Vagina (tissue), 2 donors: ENCODE results near the gene ZNF827. TPM values are rescaled to one million over a fixed set of nuclear protein-coding genes. Genes with fewer than 3 reads are reported as not detected.

ENCODE experiments used
- DNase-seq, 2 donors: peaks; one replicate each; pipeline ENCODE4 v3.0.0-alpha.2; 2017; ENCODE audit errors: extremely low spot score in 2 of 2
- H3K27ac ChIP-seq: fragments of 200-600 bp; sonication (generic); one replicate; pipeline ENCODE4 v1.5.1; 2019
- H3K27me3 ChIP-seq: fragments of 200-600 bp; sonication (generic); one replicate; pipeline ENCODE4 v1.5.1; 2019
- H3K36me3 ChIP-seq, 2 donors: fragments of 200-600 bp; sonication (generic); one replicate each; pipeline ENCODE4 v1.5.1; 2017 to 2019
- H3K4me1 ChIP-seq: fragments of 200-600 bp; sonication (generic); one replicate; pipeline ENCODE4 v1.5.1; 2019
- H3K4me3 ChIP-seq, 2 donors: fragments of 200-600 bp; sonication (generic); 1 replicate in 1 of 2; 2 replicates in 1 of 2; pipeline ENCODE4 v1.5.1; 2016 to 2019
- H3K9me3 ChIP-seq: fragments of 200-600 bp; sonication (generic); one replicate; pipeline ENCODE4 v1.5.1; 2019
- POLR2A ChIP-seq, 2 donors: fragments of 450-650 bp; IDR thresholded peaks; one replicate each; pipeline ENCODE4 v1.6.1; 2017; ENCODE audit warnings: antibody characterized with exemption in 2 of 2, mild to moderate bottlenecking in 2 of 2, moderate library complexity in 2 of 2
- POLR2AphosphoS5 ChIP-seq, 2 donors: sonication (generic); formaldehyde crosslinking; IDR thresholded peaks; one replicate each; pipeline ENCODE4 v1.9.0; 2017; ENCODE audit warnings: antibody characterized with exemption in 2 of 2, mild to moderate bottlenecking in 2 of 2, low read depth in 1 of 2; ENCODE audit not compliant: insufficient read depth in 1 of 2
- intact Hi-C: fragments of 100-400 bp; cut with DNase I; formaldehyde crosslinking; loops from one replicate; pipeline ENCODE4 v1.15.1; 2023
- total RNA-seq: library from RNA; depleted of rRNA; stranded (reverse); fragments of >200 nt; gene quantifications from one replicate; pipeline ENCODE4 v1.2.3, GENCODE V29; 2016
- TF ChIP-seq, protein P1 (sequence below), 3 experiments: fragments of 450-650 bp in 2 of 3; fragments of 200-600 bp in 1 of 3; sonication (generic) in 1 of 3; IDR thresholded peaks; one replicate each; pipeline ENCODE4 v1.5.1; 2017 to 2019; ENCODE audit warnings: antibody characterized with exemption in 3 of 3, mild to moderate bottlenecking in 2 of 3, moderate library complexity in 2 of 3

Gene ZNF827
- total RNA-seq, 1 donor from 2014 or later, result 19.2 TPM

DNA sequence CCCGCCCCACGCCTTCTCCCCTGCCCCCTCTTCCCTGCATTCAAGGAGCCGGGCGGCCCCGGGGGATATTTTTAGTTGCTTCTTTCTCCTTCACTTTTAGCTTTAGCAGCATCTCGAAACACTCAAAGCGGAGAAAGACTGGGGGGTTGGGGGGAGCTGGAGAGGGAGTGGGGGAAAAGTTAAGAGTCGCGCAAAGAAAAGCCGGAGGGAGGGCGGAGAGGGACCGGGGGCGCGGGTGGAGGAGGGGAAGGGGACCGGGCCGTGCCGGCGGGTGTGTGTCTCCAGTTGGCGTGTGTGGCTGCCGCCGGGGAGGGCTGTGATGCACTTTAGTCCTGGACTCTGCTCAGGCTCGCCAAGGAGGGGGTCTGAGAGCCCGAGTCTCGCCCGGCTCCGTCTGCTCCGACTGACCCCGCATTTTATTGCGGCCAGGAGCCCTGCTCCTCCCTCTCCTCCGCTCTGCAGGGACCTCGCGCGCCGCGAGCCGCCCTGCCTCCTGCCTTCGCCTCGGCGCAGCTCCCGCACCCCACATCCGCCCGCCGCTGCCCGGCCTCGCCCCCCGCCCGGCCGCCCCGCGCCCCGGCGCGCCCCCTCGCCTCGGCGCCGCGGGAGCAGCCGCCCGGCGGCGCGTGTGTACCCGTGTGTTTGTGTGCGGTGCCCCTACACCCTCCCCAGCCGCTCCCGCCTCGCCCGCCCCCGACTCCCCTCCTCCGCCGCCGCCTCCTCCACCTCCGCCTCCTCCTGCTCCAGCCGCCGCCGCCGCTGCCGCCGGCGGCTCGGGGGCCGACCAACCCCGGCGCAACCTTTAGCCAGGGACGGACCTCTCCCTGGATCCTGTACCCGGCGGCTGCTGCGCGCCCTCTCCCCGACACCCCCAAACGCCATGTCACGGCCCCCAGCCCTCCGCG is 1.4 kb downstream of the ZNF827 start:
- DNase-seq, result no peak
- Histone ChIP-seq H3K27me3 (no peaks in the 10 kb centered on the region), H3K4me3 (peak overlapping the region; percentile 74 to 82), H3K4me1 (peaks cover 8% of the 10 kb centered on the region), H3K36me3 (no peaks in the 10 kb centered on the region), H3K27ac (peak overlapping the region; percentile 93), H3K9me3 (no peaks in the 10 kb centered on the region)
- peak in 1 of 2 donors; percentile 43 for TF ChIP-seq POLR2AphosphoS5 (IDR thresholded peaks at IDR 0.05; ENCODE audit: insufficient read depth in 1 of 2, low read depth in 1 of 2)
- peak in 1 of 2 donors; percentile 21 for TF ChIP-seq POLR2A (IDR thresholded peaks at IDR 0.05)
- TF ChIP-seq, protein P1, sequence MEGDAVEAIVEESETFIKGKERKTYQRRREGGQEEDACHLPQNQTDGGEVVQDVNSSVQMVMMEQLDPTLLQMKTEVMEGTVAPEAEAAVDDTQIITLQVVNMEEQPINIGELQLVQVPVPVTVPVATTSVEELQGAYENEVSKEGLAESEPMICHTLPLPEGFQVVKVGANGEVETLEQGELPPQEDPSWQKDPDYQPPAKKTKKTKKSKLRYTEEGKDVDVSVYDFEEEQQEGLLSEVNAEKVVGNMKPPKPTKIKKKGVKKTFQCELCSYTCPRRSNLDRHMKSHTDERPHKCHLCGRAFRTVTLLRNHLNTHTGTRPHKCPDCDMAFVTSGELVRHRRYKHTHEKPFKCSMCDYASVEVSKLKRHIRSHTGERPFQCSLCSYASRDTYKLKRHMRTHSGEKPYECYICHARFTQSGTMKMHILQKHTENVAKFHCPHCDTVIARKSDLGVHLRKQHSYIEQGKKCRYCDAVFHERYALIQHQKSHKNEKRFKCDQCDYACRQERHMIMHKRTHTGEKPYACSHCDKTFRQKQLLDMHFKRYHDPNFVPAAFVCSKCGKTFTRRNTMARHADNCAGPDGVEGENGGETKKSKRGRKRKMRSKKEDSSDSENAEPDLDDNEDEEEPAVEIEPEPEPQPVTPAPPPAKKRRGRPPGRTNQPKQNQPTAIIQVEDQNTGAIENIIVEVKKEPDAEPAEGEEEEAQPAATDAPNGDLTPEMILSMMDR (IDR thresholded peaks at IDR 0.05), result no peak
- intact Hi-C loops, result loop anchor here (5.0 to 10.0 kb wide), 2 partner anchors 52 to 205 kb away; no protein-coding TSS in a partner anchor

DNA sequence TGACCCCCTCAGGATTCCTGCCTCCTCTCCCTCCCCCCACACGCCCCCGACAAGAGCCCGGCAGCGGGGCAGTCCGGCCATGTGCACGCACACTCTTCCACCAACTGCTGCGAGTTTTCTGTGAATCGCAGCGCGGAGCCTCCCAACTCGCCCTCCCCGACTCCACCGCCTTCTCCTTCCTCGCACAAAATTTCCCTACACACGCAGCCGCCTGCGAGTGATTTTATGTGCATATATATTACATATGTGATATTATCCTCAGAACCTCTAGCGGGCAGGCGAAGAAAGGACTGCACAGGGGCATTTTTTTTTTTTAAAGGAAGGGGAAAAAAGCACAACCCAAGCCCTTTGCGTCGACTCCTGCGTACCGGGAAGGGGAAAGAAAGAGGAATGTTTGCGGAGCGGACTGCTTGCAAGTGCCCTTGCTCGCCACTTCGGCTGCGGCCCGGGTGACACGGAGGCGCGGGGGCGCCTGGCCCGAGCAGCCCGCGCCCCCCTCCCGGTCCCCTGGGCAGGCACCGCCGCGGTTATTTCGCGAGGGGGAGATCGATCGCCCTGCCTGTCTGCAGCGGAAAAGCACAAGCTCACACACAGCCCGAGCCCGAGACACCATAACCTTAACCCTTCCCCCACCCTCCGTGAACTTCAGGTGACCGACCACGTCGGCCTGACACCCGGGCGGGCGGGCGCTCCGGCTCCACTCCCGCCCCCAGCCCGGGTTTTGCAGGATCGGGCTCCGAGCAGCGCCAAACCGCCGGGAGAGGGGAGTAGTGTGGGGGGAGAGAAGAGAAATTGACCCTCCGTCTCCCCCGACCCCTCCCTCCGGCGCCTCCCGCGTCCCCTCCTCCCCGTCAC is 2.3 kb downstream of the ZNF827 start:
- peak overlapping the region; percentile 93 for H3K27ac ChIP-seq
- no peaks in the 10 kb centered on the region for H3K36me3 ChIP-seq
- intact Hi-C loops, result loop anchor here (5.0 to 10.0 kb wide), 2 partner anchors 52 to 204 kb away; no protein-coding TSS in a partner anchor
- no peaks in the 10 kb centered on the region for H3K27me3 ChIP-seq
- no peak for DNase-seq
- peak overlapping the region; percentile 74 to 82 for H3K4me3 ChIP-seq
- no peak for TF ChIP-seq POLR2A (IDR thresholded peaks at IDR 0.05)
- TF ChIP-seq POLR2AphosphoS5 (IDR thresholded peaks at IDR 0.05; ENCODE audit: insufficient read depth in 1 of 2, low read depth in 1 of 2), result no peak
- TF ChIP-seq, protein P1 (IDR thresholded peaks at IDR 0.05), result no peak
- H3K4me1 ChIP-seq, result peaks cover 8% of the 10 kb centered on the region
- H3K9me3 ChIP-seq, result no peaks in the 10 kb centered on the region

DNA sequence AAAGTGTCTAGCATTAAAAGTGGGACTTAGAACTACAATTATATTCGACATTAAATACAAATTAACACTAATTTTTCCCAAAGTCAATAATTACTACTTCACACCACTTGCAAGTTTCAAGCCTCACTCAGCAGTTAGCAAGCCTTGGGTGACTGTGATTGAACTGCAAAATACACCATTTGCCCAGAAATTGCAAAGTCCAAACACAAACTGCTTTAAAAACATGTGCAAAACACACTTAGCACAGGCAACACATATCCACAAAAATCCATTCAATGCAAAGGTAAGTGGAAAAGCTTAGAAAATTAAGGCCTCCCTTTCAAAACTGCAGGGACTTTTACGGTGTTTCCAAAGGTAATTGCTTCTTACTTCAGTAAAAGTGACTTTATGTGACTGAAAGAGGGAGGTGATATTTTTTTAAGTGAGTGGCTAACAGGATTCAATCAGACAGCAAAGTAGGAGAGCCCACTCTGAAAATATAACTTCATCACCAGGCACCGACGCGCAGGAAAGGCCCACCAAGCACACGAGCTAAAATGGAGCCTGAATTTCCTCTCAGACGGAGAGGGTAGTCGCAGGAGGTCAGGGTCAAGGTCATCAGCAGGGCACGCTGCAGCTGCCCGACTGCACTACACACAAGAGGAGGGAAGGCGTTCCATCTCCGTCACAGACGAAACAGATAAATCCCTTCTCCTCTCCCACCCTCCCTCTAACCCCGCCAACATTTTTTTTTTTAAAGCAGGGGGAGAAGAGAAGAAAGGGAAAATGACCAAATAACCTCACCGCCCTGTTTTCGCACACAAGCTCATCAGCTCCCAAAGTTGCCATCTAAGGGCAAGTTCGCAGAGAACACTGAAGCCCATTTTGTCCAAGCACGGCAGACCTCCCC is 3.1 kb downstream of the ZNF827 start:
- H3K27me3 ChIP-seq, result no peaks in the 10 kb centered on the region
- intact Hi-C loops, result loop anchor here (5.0 to 10.0 kb wide), 2 partner anchors 51 to 203 kb away; no protein-coding TSS in a partner anchor
- H3K4me1 ChIP-seq, result peaks cover 8% of the 10 kb centered on the region
- H3K9me3 ChIP-seq, result no peaks in the 10 kb centered on the region
- TF ChIP-seq, protein P1 (IDR thresholded peaks at IDR 0.05), result no peak
- TF ChIP-seq POLR2A (IDR thresholded peaks at IDR 0.05), result no peak
- no peak for TF ChIP-seq POLR2AphosphoS5 (IDR thresholded peaks at IDR 0.05; ENCODE audit: insufficient read depth in 1 of 2, low read depth in 1 of 2)
- H3K27ac ChIP-seq, result peak overlapping the region; percentile 93
- no peak for DNase-seq
- H3K36me3 ChIP-seq, result no peaks in the 10 kb centered on the region
- H3K4me3 ChIP-seq, result peak overlapping the region; percentile 74 to 82

DNA sequence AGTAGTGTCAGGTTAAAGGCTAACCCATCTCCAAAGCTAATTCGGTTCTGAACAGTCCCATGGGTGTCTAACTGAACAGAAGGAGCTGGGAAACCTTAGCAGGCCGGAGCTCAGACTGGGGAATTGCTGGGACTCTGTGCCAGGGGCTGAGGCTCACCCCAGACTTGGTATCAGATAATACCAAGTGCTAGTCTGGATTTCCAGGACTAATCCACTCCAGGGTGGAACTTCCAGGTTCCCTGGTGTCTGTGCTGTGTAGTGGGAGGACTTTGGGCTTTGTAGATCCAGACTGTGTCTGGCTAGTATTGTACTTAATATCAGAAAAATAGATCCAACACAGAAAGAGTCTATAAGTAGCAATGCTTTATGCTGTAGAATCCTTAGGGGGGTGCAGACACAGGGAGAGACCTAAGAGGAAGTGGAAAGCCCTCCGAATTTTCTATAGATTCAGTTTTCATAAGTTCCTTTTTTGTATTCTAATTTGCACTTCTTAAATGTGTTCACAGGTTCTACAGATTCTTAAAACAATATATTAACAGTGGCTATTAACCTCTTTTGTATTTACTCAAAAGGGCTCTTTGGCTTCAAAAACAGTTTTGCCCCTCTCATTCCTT is 4.1 kb downstream of the ZNF827 start:
- Histone ChIP-seq H3K27ac (no peak overlapping the region), H3K9me3 (no peaks in the 10 kb centered on the region), H3K4me1 (peaks cover 8% of the 10 kb centered on the region), H3K4me3 (no peak overlapping the region), H3K27me3 (no peaks in the 10 kb centered on the region), H3K36me3 (no peaks in the 10 kb centered on the region)
- DNase-seq, result no peak
- no peak for TF ChIP-seq POLR2A (IDR thresholded peaks at IDR 0.05)
- no peak for TF ChIP-seq POLR2AphosphoS5 (IDR thresholded peaks at IDR 0.05; ENCODE audit: insufficient read depth in 1 of 2, low read depth in 1 of 2)
- TF ChIP-seq, protein P1 (IDR thresholded peaks at IDR 0.05), result no peak
- intact Hi-C loops, result loop anchor here (5.0 to 10.0 kb wide), 2 partner anchors 50 to 202 kb away; no protein-coding TSS in a partner anchor
